D721Med (cell line): Measurements from ENCODE around the gene AP1M1.

Experiments
- DNase-seq: peaks from one replicate; pipeline ENCODE4 v3.0.0; 2011; ENCODE audit warnings: low spot score; ENCODE audit not compliant: insufficient read length
- FAIRE-seq: peaks from 2 replicates; lab custom pipeline; 2011; peaks lifted over from hg19 to GRCh38; lab: Jason Lieb, UNC
- TF ChIP-seq, protein P1 (sequence below): IDR thresholded peaks from 2 replicates; pipeline ENCODE4 v1.5.1; 2012; ENCODE audit warnings: mild to moderate bottlenecking, control low read depth; ENCODE audit not compliant: insufficient read depth; ENCODE audit errors: missing control alignments

Gene AP1M1

DNA sequence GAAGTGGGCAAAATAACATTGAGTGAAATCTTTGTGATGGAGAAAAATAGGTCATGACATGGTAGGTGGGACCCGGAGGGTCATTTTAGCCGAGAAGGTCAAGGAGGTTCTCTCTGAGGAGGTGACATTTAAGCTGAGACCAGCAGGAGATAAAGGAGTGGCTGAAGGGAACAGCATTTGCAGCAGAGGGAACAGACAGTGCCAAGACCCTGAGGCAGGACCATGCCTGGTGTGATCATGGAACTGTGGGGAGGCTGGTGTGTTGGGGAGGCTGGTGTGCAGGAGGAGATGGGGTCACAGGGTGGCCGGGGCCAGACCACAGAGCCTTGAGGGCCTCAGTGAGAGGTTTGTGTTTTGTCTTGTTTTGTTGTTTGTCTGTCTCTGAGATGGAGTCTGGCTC lies 67.5 kb downstream of the AP1M1 start:
- TF ChIP-seq, protein P1, sequence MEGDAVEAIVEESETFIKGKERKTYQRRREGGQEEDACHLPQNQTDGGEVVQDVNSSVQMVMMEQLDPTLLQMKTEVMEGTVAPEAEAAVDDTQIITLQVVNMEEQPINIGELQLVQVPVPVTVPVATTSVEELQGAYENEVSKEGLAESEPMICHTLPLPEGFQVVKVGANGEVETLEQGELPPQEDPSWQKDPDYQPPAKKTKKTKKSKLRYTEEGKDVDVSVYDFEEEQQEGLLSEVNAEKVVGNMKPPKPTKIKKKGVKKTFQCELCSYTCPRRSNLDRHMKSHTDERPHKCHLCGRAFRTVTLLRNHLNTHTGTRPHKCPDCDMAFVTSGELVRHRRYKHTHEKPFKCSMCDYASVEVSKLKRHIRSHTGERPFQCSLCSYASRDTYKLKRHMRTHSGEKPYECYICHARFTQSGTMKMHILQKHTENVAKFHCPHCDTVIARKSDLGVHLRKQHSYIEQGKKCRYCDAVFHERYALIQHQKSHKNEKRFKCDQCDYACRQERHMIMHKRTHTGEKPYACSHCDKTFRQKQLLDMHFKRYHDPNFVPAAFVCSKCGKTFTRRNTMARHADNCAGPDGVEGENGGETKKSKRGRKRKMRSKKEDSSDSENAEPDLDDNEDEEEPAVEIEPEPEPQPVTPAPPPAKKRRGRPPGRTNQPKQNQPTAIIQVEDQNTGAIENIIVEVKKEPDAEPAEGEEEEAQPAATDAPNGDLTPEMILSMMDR: no peak
- DNase-seq (no peak), FAIRE-seq (no peak)

DNA sequence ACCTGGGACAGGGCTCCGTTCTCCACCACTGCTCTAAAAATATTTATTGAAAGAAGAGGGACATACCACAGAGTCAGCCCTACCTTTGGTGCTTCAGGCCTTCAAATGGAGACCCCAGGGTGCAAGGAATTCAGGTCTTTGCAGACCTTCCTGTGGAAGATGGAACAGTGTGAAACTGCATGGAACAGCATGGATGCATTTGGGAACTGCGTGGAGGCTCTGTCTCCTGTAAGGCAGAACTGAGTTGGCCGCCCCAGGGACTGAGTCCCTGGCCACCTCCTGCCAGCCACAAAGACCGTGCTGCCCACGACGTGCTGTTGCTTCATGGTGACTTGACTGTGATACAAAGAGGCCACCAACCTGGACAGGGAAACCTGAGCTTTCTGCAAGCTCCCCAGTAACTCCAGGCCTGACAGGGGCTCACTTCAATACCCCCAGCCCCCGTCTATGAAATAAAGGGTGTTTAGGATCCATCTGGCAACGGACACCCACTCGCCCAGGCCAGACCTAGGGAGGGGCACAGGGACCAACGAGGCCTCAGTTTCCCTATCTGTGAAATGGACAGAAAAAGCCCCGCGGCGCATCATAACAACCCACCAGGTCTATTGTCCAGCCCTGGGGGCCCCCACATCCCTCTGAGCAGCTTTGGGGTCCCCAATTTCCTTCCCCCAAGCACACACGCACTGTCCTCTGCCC lies 68.3 kb downstream of the AP1M1 start:
- no peak for DNase-seq
- TF ChIP-seq, protein P1: no peak
- FAIRE-seq: no peak

DNA sequence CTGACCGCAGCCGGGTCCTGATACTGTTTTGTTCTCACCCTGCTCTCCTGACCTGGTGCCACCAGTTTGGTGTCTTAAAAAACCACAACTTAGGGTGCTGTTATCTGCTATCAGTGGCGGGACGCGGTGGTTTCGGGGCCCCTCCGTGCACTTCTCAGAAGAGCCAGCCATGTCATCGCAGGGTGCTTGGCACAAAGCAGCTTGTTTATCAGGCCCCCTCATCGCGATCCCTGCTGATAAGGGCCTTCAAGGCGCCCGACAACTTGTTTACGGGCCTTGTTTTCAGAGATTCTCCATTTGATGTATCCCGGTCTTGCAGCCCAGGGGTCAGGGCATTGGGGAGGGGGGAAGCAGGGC lies 68.9 kb downstream of the AP1M1 start:
- FAIRE-seq (no peak), DNase-seq (no peak)
- TF ChIP-seq, protein P1: no peak

DNA sequence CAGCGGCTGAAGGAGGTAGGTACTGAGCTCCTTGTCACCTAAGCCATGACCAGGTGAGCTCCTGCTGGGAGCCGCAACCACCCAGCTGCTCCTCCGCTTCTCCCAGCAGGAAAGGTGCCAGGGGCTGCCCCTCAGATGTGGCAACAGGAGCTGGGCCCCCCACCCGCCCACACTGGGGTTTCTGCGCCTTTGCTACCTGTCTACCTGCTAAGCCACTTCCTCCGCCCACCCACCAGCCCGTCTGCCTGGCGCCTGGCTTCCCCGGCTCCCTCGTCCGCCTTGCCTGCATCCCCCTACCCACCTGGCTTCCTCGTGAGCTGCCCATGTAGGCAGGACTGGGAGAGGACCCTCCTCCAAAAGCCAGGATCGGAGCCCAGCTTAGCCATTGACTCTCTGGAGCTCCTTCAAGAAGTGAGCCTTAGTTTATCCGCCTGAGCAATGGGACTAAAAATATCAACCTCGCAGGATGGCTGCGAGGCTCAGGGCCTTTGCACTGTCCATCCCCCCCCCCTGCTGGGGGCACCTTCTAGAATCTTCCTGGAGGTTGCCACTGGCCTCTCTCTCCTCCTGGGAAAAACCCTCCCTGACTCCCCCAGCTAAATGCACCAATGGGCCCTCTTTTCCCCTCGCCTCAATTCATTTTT lies 71.1 kb downstream of the AP1M1 start:
- FAIRE-seq: no peak
- TF ChIP-seq, protein P1: no peak
- no peak for DNase-seq

DNA sequence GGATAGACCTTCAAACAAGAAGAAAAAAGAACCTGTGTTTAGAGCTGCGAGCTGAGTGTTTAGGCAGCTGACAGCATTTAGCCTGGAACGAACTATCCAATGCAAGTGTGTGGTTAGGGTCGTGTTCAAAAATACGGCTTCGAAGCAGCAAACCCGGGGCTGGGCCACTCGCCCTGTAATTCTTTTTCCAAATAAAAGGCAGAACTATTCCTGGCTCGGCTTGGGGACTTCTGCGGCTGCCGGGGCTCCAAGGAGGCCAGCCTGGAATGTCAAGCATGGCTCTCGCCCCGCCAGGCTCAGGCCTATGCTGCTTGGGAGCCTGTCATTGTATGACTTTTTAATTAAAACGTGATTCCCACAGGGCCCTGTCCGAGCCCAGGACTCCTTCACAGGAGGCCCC lies 75.2 kb downstream of the AP1M1 start:
- DNase-seq: no peak
- FAIRE-seq: no peak
- TF ChIP-seq, protein P1: no peak

DNA sequence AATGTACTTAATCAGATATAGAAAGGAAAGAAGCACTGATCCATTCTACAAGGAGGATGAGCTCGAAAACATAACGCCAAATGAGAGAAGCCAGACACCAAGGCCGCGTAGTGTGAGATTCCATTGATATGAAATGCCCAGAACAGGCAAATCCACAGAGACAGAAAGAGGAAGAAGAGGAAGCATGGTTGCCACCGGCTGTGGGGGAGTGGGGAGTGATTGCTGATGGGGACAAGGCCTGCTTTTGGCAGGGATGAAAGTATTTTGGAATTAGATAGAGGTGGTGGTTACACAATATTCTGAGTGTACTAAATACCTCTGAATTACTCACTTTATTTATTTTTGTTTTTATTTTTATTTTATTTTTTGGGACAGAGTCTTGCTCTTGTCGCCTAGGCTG lies 76.7 kb downstream of the AP1M1 start:
- DNase-seq: no peak
- FAIRE-seq: no peak
- TF ChIP-seq, protein P1: no peak

DNA sequence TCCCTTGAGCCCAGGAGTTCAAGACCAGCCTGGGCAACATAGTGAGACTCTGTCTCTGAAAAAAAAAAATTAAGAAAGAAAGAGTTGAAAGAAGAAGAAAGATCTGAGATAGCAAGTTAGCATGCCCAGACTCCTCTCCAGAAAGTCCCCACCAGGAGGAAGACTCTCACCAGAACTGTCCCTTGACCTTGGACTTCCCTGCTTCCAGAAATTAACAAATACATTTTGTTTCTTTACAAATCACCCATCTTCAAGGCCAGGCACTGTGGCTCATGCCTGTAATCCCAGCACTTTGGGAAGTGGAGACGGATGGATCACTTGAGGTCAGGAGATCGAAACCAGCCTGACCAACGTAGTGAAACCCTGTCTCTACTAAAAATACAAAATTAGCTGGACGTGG lies 82.6 kb downstream of the AP1M1 start:
- DNase-seq (no peak), FAIRE-seq (no peak)
- TF ChIP-seq, protein P1: no peak
